ENCODE data around the gene NUP214. TPM values are rescaled to one million over a fixed set of nuclear protein-coding genes. Genes with fewer than 3 reads are reported as not detected.
"Not testable (repeated sequence)": the region's sequence is repeated elsewhere in the genome, so short reads cannot be mapped to it uniquely, and the experiment has no call there.

Gene NUP214
- total and polyA plus RNA-seq, 8 donors: 43.8 to 58.4 (median 47.4) TPM

DNA sequence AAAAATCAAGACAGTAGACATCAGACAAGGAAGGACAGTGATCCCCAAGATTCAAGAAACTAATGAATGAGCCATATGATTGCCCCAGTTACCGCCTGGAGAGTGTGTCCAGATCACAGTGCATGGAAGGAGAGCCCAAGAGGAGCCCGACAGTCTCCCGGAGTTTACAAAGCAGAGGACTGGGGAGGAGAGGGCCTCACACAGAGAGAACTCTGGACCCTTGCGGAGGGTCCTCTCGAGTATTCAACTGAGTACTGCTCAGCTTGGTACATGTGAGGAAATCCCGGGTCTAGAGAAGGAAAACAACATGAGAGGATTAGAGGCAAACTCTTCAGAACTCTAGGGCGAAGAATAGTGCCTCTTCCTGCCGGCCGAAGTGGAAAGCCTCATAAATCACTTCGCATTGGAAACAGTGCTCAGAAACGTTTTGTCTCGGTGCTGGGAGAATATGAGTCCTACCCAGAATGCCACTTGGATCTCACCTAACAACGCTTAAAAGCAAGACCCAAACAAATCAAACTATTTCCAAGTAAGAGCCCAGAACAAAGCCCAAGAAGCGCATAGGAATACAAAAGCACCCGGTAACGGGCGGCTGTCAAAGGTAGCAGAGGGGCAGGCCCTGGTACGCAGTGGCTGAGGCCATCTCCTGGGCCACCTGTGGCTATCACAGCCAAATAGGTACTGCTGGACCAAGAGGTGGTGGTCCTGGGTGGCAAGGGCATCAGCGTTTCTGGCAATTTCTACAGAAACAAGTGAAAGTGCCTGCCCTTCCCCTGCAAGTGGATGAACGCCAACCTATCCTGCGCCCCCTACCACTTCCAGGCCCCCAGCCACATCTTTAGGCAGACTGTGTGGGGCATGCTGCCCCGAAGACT, 114.9 kb downstream of the NUP214 start:
- intact Hi-C loops (cut with DNase I): no loop called here
- H3K4me3 ChIP-seq: no peak overlapping the region
- peaks cover 0 to 5% of the 10 kb centered on the region in 2 donors for H3K36me3 ChIP-seq
- peaks cover 0 to 2% of the 10 kb centered on the region in 2 donors for H3K9me3 ChIP-seq
- TF ChIP-seq, protein P1, sequence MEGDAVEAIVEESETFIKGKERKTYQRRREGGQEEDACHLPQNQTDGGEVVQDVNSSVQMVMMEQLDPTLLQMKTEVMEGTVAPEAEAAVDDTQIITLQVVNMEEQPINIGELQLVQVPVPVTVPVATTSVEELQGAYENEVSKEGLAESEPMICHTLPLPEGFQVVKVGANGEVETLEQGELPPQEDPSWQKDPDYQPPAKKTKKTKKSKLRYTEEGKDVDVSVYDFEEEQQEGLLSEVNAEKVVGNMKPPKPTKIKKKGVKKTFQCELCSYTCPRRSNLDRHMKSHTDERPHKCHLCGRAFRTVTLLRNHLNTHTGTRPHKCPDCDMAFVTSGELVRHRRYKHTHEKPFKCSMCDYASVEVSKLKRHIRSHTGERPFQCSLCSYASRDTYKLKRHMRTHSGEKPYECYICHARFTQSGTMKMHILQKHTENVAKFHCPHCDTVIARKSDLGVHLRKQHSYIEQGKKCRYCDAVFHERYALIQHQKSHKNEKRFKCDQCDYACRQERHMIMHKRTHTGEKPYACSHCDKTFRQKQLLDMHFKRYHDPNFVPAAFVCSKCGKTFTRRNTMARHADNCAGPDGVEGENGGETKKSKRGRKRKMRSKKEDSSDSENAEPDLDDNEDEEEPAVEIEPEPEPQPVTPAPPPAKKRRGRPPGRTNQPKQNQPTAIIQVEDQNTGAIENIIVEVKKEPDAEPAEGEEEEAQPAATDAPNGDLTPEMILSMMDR (IDR thresholded peaks at IDR 0.05): no peak
- peaks cover 19 to 31% of the 10 kb centered on the region in 2 donors for H3K4me1 ChIP-seq
- no peak for ATAC-seq
- no peak overlapping the region for H3K27ac ChIP-seq
- DNase-seq: no peak
- no peaks in the 10 kb centered on the region for H3K27me3 ChIP-seq

DNA sequence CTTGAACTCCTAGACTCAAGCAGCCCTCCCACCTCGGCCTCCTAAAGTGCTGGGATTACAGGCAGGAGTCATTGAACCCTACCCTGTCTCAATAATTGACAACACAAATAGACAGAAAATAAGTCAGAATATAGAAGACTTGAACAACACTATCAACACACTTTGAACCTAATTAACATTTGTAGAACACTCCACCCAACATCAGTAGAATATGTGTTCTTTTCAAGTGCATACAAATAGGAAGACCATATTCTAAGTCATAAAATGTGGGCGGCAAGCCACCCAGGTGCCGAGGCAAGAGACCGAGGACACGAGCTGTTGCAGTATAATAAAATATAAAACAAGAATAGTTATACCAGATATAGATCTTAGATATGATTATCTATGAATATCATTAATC, 118.9 kb downstream of the NUP214 start:
- DNase-seq; H3K9me3 ChIP-seq; H3K27me3 ChIP-seq; H3K27ac ChIP-seq; intact Hi-C loops (cut with DNase I); H3K4me1 ChIP-seq; ATAC-seq; H3K4me3 ChIP-seq; H3K36me3 ChIP-seq: not testable (repeated sequence)

DNA sequence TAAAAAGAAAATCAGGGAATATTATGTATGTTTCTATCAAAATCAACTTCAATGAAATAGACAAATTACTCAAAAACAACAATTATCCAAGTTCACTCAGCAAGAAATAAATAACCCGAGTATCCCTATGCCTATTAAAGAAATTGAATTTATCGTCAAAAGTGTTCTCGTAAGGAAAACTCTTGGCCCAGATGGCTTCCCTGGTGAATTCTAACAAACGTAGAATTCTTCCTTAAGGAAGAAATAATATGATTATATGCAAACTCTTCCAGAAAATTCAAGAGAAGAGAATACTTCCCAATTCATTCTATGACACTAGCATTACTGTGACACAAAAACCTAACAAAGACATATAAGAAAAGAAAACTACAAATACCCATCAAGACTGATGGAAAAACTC, 121.2 kb downstream of the NUP214 start:
- intact Hi-C loops (cut with DNase I): no loop called here
- Histone ChIP-seq H3K27ac (no peak overlapping the region), H3K4me1 (no peaks in the 10 kb centered on the region), H3K27me3 (no peaks in the 10 kb centered on the region), H3K4me3 (no peak overlapping the region), H3K36me3 (no peaks in the 10 kb centered on the region), H3K9me3 (peaks cover 0 to 2% of the 10 kb centered on the region in 2 donors)
- no peak for ATAC-seq
- no peak for DNase-seq
- TF ChIP-seq, protein P1 (IDR thresholded peaks at IDR 0.05): no peak

DNA sequence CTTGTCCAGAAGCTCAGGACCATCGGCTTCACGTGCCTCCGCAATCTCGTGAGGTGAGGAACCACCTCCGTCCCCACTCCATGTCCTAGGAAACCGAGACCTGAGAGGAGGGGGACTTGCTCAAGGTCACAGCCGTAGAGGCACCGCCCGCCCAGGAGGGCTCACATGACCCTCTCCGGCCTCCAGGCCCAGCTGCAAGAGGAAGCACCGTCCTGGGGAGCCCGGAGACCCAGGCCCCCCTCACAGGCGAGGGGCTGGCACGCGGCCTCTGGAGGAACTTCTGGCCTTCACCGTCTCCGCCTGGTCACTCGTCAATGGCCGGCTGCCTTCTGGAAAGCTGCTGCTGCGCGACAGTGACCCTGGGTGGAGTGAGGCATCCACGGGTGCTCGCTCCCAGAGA, 126.7 kb downstream of the NUP214 start:
- peaks cover 0 to 55% of the 10 kb centered on the region in 2 donors for H3K4me1 ChIP-seq
- no peaks in the 10 kb centered on the region for H3K27me3 ChIP-seq
- peak in 2 of 4 donors; percentile 65 to 89 for DNase-seq
- peak; percentile 8 for ATAC-seq
- TF ChIP-seq, protein P1 (IDR thresholded peaks at IDR 0.05): no peak
- intact Hi-C loops (cut with DNase I): no loop called here
- peak overlapping the region; percentile 5 to 46 for H3K4me3 ChIP-seq
- no peaks in the 10 kb centered on the region for H3K36me3 ChIP-seq
- no peaks in the 10 kb centered on the region for H3K9me3 ChIP-seq
- peak overlapping the region; percentile 51 to 97 for H3K27ac ChIP-seq

DNA sequence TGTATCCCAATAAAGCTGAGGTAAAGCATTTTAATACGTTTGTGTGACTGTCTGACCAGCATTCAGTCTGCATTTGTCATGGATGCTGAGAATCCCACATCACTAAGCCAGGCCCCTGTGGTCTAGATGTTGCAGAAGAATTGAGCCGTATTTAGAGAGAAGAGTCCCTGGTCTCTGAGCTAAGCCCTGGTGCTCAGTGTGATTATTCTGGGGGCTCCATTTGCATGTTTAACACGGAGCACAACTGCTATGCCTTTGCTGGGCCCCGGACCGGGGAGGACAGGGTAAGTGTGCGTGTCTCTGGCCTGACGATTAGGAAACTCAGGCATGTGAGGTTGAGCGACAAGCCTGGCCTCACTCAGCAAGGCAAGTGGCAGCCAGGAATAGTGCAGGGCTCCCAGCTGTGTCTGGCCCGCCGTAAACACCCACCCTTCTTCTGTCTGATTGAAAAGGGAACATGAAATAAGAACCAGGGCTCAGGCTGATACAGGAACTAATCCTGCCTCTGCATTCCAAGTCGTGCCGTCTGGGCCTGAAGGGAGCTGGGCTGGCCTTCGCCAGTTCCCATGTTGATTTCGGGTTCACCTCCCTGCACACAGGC, 128.6 kb downstream of the NUP214 start:
- DNase-seq (peak in 2 of 4 donors; percentile 71 to 75), ATAC-seq (peak; percentile 30)
- TF ChIP-seq, protein P1 (IDR thresholded peaks at IDR 0.05): no peak
- peak overlapping the region; percentile 44 to 97 for H3K27ac ChIP-seq
- H3K27me3 ChIP-seq: no peaks in the 10 kb centered on the region
- H3K36me3 ChIP-seq: peaks cover 0 to 6% of the 10 kb centered on the region in 2 donors
- intact Hi-C loops (cut with DNase I): no loop called here
- peaks cover 0 to 72% of the 10 kb centered on the region in 2 donors for H3K4me1 ChIP-seq
- H3K4me3 ChIP-seq: no peak overlapping the region
- H3K9me3 ChIP-seq: no peaks in the 10 kb centered on the region
